GM23338 (cell line): ENCODE results near the gene SPRY4. TPM values are rescaled to one million over a fixed set of nuclear protein-coding genes. Genes with fewer than 3 reads are reported as not detected.

Source experiments
- ATAC-seq: fragments of 200-7000 bp; cut with Tn5 transposase; 3 replicates; pipeline ENCODE4 v1.9.1; 2020
- DNase-seq: peaks from one replicate; pipeline ENCODE4 v3.0.0-alpha.2; 2015; ENCODE audit warnings: low spot score
- H2AFZ ChIP-seq: fragments of 200-600 bp; sonication (generic); 2 replicates; pipeline ENCODE4 v1.8.0; 2016; ENCODE audit warnings: antibody characterized with exemption, mild to moderate bottlenecking, moderate library complexity
- H3F3A ChIP-seq: fragments of 200-600 bp; sonication (generic); replicated peaks from 2 replicates; pipeline ENCODE4 v1.8.0; 2017; ENCODE audit warnings: antibody characterized with exemption, mixed run types, low read depth
- H3K27ac ChIP-seq: fragments of 200-600 bp; sonication (generic); 2 replicates; pipeline ENCODE4 v1.6.1; 2016; ENCODE audit warnings: low read depth
- H3K27me3 ChIP-seq: fragments of 200-600 bp; sonication (generic); 2 replicates; pipeline ENCODE4 v1.8.0; 2016; ENCODE audit warnings: mild to moderate bottlenecking, mixed run types, moderate library complexity; ENCODE audit not compliant: insufficient read depth
- H3K36me3 ChIP-seq: fragments of 200-600 bp; sonication (generic); 2 replicates; pipeline ENCODE4 v1.8.0; 2016; ENCODE audit warnings: mild to moderate bottlenecking; ENCODE audit not compliant: insufficient read depth
- H3K4me1 ChIP-seq: fragments of 200-600 bp; sonication (generic); 2 replicates; pipeline ENCODE4 v1.8.0; 2016; ENCODE audit warnings: mild to moderate bottlenecking, moderate library complexity; ENCODE audit not compliant: insufficient read depth
- H3K4me2 ChIP-seq: fragments of 200-600 bp; sonication (generic); 2 replicates; pipeline ENCODE4 v1.7.1; 2017; ENCODE audit warnings: mixed run types
- H3K4me3 ChIP-seq: fragments of 200-600 bp; sonication (generic); 2 replicates; pipeline ENCODE4 v1.6.1; 2016; ENCODE audit warnings: mixed run types
- H3K79me2 ChIP-seq: fragments of 200-600 bp; sonication (generic); replicated peaks from 2 replicates; pipeline ENCODE4 v1.8.0; 2017; ENCODE audit warnings: mild to moderate bottlenecking; ENCODE audit not compliant: insufficient read depth
- H3K9me2 ChIP-seq: fragments of 200-600 bp; sonication (generic); 2 replicates; pipeline ENCODE4 v1.8.0; 2017; ENCODE audit not compliant: insufficient read depth
- H4K20me1 ChIP-seq: fragments of 200-600 bp; sonication (generic); replicated peaks from 2 replicates; pipeline ENCODE4 v1.8.0; 2017; ENCODE audit warnings: mild to moderate bottlenecking; ENCODE audit not compliant: insufficient read depth
- H3K27ac Mint-ChIP-seq: 2 replicates; pipeline ENCODE4 v1.8.0; 2020; ENCODE audit warnings: inconsistent platforms, mild to moderate bottlenecking, moderate library complexity, mixed read lengths
- H3K27me3 Mint-ChIP-seq: 3 replicates; pipeline ENCODE4 v1.8.0; 2022; ENCODE audit warnings: low read depth, mild to moderate bottlenecking, moderate library complexity, mixed read lengths, inconsistent platforms; ENCODE audit not compliant: insufficient read depth, poor library complexity
- H3K36me3 Mint-ChIP-seq: 3 replicates; pipeline ENCODE4 v1.8.0; 2021; ENCODE audit warnings: low read depth, mild to moderate bottlenecking, inconsistent platforms, moderate library complexity, mixed read lengths
- H3K4me1 Mint-ChIP-seq: 3 replicates; pipeline ENCODE4 v1.8.0; 2020; ENCODE audit warnings: mild to moderate bottlenecking, inconsistent platforms, mixed read lengths
- H3K4me3 Mint-ChIP-seq: 3 replicates; pipeline ENCODE4 v1.8.0; 2021; ENCODE audit warnings: moderate library complexity, mild to moderate bottlenecking, inconsistent platforms, mixed read lengths
- H3K9me3 Mint-ChIP-seq: 3 replicates; pipeline ENCODE4 v1.8.0; 2020; ENCODE audit warnings: moderate library complexity, mild to moderate bottlenecking, inconsistent platforms, mixed read lengths
- CTCF ChIP-seq, 2 experiments: fragments of 200-600 bp in 1 of 2; sonication (generic) in 1 of 2; conservative IDR thresholded peaks; 2 replicates each; pipeline versions ENCODE4 v1.5.1 to v1.6.1; 2016 to 2017; ENCODE audit warnings: antibody characterized with exemption in 2 of 2, low read depth in 2 of 2, mild to moderate bottlenecking in 2 of 2, moderate library complexity in 1 of 2
- EZH2 ChIP-seq: fragments of 200-600 bp; sonication (generic); IDR thresholded peaks from one replicate; pipeline ENCODE4 v1.8.0; 2017; ENCODE audit warnings: antibody characterized with exemption, mild to moderate bottlenecking, low read depth; ENCODE audit not compliant: unreplicated experiment
- EZH2phosphoT487 ChIP-seq: fragments of 200-600 bp; sonication (generic); IDR thresholded peaks from one replicate; pipeline ENCODE4 v1.8.1; 2018; ENCODE audit warnings: antibody characterized with exemption; ENCODE audit not compliant: unreplicated experiment
- JUNB ChIP-seq: IDR thresholded peaks from one replicate; pipeline ENCODE4 v1.6.1; 2016; ENCODE audit warnings: antibody characterized with exemption; ENCODE audit not compliant: unreplicated experiment
- POLR2AphosphoS5 ChIP-seq: IDR thresholded peaks from 2 replicates; pipeline ENCODE4 v1.6.1; 2016; ENCODE audit warnings: antibody characterized with exemption, low read depth
- REST ChIP-seq: IDR thresholded peaks from one replicate; pipeline ENCODE4 v1.6.1; 2018; ENCODE audit warnings: antibody characterized with exemption; ENCODE audit not compliant: unreplicated experiment
- STAT1 ChIP-seq: IDR thresholded peaks from one replicate; pipeline ENCODE4 v1.6.1; 2016; ENCODE audit warnings: antibody characterized with exemption; ENCODE audit not compliant: unreplicated experiment
- polyA plus RNA-seq: library from polyadenylated mRNA; unstranded; fragments of >200 nt; fragmentation: Nextera tagmentation; extraction: Ambion mirVana; gene quantifications from 2 replicates; pipeline ENCODE4 v1.2.1, GENCODE V29; 2016
- total RNA-seq: library from RNA; depleted of rRNA; stranded (reverse); fragments of >200 nt; shearing (Covaris generic); gene quantifications from 2 replicates; pipeline ENCODE4 v1.2.3, GENCODE V29; 2014
- TF ChIP-seq, protein P1 (sequence below): IDR thresholded peaks from 2 replicates; pipeline ENCODE4 v1.6.1; 2016; ENCODE audit warnings: antibody characterized with exemption

SPRY4 gene
- total and polyA plus RNA-seq, 2 experiments from 2014 or later, result 70.6 to 240 TPM

GRCh38 chr5:142358121-142358520, 33.3 kb upstream of the SPRY4 start (continued):
- TF ChIP-seq, protein P1, sequence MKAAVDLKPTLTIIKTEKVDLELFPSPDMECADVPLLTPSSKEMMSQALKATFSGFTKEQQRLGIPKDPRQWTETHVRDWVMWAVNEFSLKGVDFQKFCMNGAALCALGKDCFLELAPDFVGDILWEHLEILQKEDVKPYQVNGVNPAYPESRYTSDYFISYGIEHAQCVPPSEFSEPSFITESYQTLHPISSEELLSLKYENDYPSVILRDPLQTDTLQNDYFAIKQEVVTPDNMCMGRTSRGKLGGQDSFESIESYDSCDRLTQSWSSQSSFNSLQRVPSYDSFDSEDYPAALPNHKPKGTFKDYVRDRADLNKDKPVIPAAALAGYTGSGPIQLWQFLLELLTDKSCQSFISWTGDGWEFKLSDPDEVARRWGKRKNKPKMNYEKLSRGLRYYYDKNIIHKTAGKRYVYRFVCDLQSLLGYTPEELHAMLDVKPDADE, result no peak
- no peak for TF ChIP-seq STAT1
- no peak for TF ChIP-seq EZH2phosphoT487
- TF ChIP-seq CTCF (conservative IDR thresholded peaks at IDR 0.05; ENCODE audit: low read depth in 2 of 2), result no peak
- TF ChIP-seq EZH2, result no peak
- no peak for TF ChIP-seq JUNB

DNA sequence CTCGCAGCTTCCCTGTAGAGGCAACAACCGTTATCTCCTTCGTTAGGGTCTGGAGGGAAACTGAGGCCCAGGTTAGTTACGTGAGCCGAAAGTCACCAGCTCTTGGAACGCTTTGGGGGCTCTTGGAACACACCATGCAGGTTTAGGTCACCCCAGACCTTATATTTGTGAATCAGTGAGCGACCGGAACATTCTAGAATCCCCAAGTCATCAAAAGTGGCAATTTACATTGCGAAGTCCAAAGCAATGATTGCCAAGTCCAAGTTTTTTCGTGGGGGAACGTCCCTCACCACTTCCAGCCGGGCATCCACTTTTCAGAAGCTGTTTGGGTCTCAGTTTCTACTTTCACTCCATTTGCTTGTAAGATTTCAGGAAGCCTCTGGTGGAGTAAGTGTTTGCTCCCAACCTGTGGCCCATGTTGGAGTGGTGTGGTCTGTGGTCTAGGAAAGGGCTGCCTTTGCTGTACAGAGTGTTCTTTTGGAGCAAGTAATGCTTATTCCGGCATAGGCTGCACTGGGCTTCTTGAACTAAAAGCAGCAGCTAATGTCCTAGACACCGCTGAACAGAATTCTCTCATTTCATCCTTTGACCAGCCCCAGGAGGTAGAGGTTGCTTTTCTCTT, 32.8 kb upstream of the SPRY4 start:
- H3K4me2 ChIP-seq, result peak overlapping the region; percentile 89
- H2AFZ ChIP-seq, result no peak overlapping the region; the same call in 1 of the 2 replicates
- no peaks in the 10 kb centered on the region for H4K20me1 ChIP-seq
- Mint-ChIP-seq H3K36me3 (peaks cover 11% of the 10 kb centered on the region; the same call in 2 of the 3 replicates), H3K9me3 (0 out of 3 replicates have a peak, but pooled peaks cover 6% of the 10 kb centered on the region), H3K4me1 (peaks cover 63% of the 10 kb centered on the region), H3K27ac (peak overlapping the region; percentile 98), H3K27me3 (peaks cover 14% of the 10 kb centered on the region), H3K4me3 (peak overlapping the region; percentile 59)
- H3K79me2 ChIP-seq, result 0 out of 2 replicates have a peak, but pooled peaks cover 4% of the 10 kb centered on the region
- no peak for ATAC-seq
- H3K4me3 ChIP-seq, result peak overlapping the region; percentile 59
- H3K27ac ChIP-seq, result peak overlapping the region; percentile 94
- H3K36me3 ChIP-seq, result no peaks in the 10 kb centered on the region
- peaks cover 30% of the 10 kb centered on the region for H3F3A ChIP-seq
- H3K9me2 ChIP-seq, result no peaks in the 10 kb centered on the region
- H3K27me3 ChIP-seq, result no peaks in the 10 kb centered on the region
- DNase-seq, result no peak
- H3K4me1 ChIP-seq, result peaks cover 62% of the 10 kb centered on the region
- TF ChIP-seq CTCF (conservative IDR thresholded peaks at IDR 0.05; ENCODE audit: low read depth in 2 of 2), result no peak
- TF ChIP-seq JUNB, result no peak
- TF ChIP-seq POLR2AphosphoS5, result no peak; the same call in 1 of the 2 replicates
- no peak for TF ChIP-seq REST
- TF ChIP-seq EZH2, result no peak
